PC-3 (cell line): ENCODE data around the gene ARPC5. TPM values are rescaled to one million over a fixed set of nuclear protein-coding genes. Genes with fewer than 3 reads are reported as not detected.

Experiments used
- ATAC-seq: fragments of 200-7000 bp; cut with Tn5 transposase; 2 replicates; pipeline ENCODE4 v1.9.1; 2020; ENCODE audit warnings: mild to moderate bottlenecking, moderate library complexity
- BruUV-seq: library from RNA; stranded (reverse); fragments of 400-500 nt; replicated peaks from 2 replicates; lab custom pipeline; 2021; lab: Mats Ljungman, UMichigan
- CTCF ChIA-PET: fragments of 300-600 bp; sonication (Branson Sonifier 250); formaldehyde crosslinking; loops from one replicate; lab custom pipeline; 2022; ENCODE audit warnings: antibody characterized with exemption; lab: Charles Lee
- POLR2A ChIA-PET: fragments of 300-600 bp; sonication (Branson Sonifier 250); formaldehyde crosslinking; loops from one replicate; lab custom pipeline; 2022; ENCODE audit warnings: antibody characterized with exemption; ENCODE audit not compliant: unreplicated experiment; lab: Charles Lee
- DNase-seq: peaks from one replicate; pipeline ENCODE4 v3.0.0-alpha.2; 2015
- H2AFZ ChIP-seq: fragments of 300-600 bp; sonication (generic); 2 replicates; pipeline ENCODE4 v1.6.0; 2016; ENCODE audit warnings: antibody characterized with exemption, low read length
- H3F3A ChIP-seq: fragments of 300-600 bp; sonication (generic); one replicate; pipeline ENCODE4 v1.6.0; 2017; ENCODE audit warnings: antibody characterized with exemption, low read length, control low read depth, mild to moderate bottlenecking; ENCODE audit not compliant: unreplicated experiment
- H3K27ac ChIP-seq: fragments of 300-600 bp; sonication (generic); 2 replicates; pipeline ENCODE4 v1.5.1; 2016; ENCODE audit warnings: mild to moderate bottlenecking, low read length
- H3K27me3 ChIP-seq: fragments of 300-600 bp; sonication (generic); 2 replicates; pipeline ENCODE4 v1.6.1; 2016; ENCODE audit warnings: low read length, mixed read lengths
- H3K36me3 ChIP-seq: fragments of 300-600 bp; sonication (generic); 2 replicates; pipeline ENCODE4 v1.6.1; 2016; ENCODE audit warnings: low read depth, mixed run types, low read length, mixed read lengths
- H3K4me1 ChIP-seq: fragments of 300-600 bp; sonication (generic); 2 replicates; pipeline ENCODE4 v1.5.1; 2016; ENCODE audit warnings: low read length; ENCODE audit not compliant: insufficient read depth
- H3K4me2 ChIP-seq: fragments of 300-600 bp; sonication (generic); 2 replicates; pipeline ENCODE4 v1.6.0; 2016; ENCODE audit warnings: low read length
- H3K4me3 ChIP-seq: fragments of 300-600 bp; sonication (generic); 2 replicates; pipeline ENCODE4 v1.5.1; 2016; ENCODE audit warnings: mild to moderate bottlenecking, low read length, mixed read lengths
- H3K79me2 ChIP-seq: fragments of 300-600 bp; sonication (generic); 2 replicates; pipeline ENCODE4 v1.6.1; 2017; ENCODE audit warnings: low read length, mixed read lengths
- H3K9ac ChIP-seq: fragments of 300-600 bp; sonication (generic); 2 replicates; pipeline ENCODE4 v1.6.0; 2016; ENCODE audit warnings: mild to moderate bottlenecking, low read length
- H3K9me2 ChIP-seq: fragments of 300-600 bp; sonication (generic); replicated peaks from 2 replicates; pipeline ENCODE4 v1.6.1; 2016; ENCODE audit warnings: mixed run types, low read length, mixed read lengths
- H3K9me3 ChIP-seq: fragments of 300-600 bp; sonication (generic); 2 replicates; pipeline ENCODE4 v1.6.1; 2016; ENCODE audit warnings: low read length, mixed read lengths
- H4K20me1 ChIP-seq: fragments of 300-600 bp; sonication (generic); 2 replicates; pipeline ENCODE4 v1.6.1; 2016; ENCODE audit warnings: low read length, mixed read lengths
- CTCF ChIP-seq: fragments of 300-600 bp; sonication (generic); conservative IDR thresholded peaks from 2 replicates; pipeline ENCODE4 v1.5.1; 2017; ENCODE audit warnings: antibody characterized with exemption, low read depth, mild to moderate bottlenecking, low read length
- EZH2 ChIP-seq: fragments of 300-600 bp; sonication (generic); IDR thresholded peaks from one replicate; pipeline ENCODE4 v1.6.1; 2017; ENCODE audit warnings: antibody characterized with exemption, mild to moderate bottlenecking, low read length; ENCODE audit not compliant: unreplicated experiment
- EZH2phosphoT487 ChIP-seq: fragments of 300-600 bp; sonication (generic); IDR thresholded peaks from 2 replicates; pipeline ENCODE4 v1.6.1; 2018; ENCODE audit warnings: mild to moderate bottlenecking, antibody characterized with exemption, low read length, borderline replicate concordance
- intact Hi-C: fragments of 100-400 bp; cut with micrococcal nuclease; formaldehyde crosslinking; loops from 2 replicates; pipeline ENCODE4 v1.9.0; 2023
- total RNA-seq: library from RNA; depleted of rRNA; stranded (reverse); fragments of >200 nt; gene quantifications from 2 replicates; pipeline ENCODE4 v1.2.3, GENCODE V29; 2014

The ARPC5 gene
- total RNA-seq, 1 experiment from 2014 or later, result 76.1 TPM

- ChIA-PET CTCF (interaction anchor here (0.5 to 0.8 kb wide), 3 partner anchors 14 to 62 kb away, joined by 4 to 5 read pairs (median 4); no protein-coding TSS in a partner anchor), POLR2A (interaction anchor here (0.6 to 0.7 kb wide), 2 partner anchors 14 to 65 kb away, joined by 3 to 4 read pairs; no protein-coding TSS in a partner anchor)
- Histone ChIP-seq H4K20me1 (no peaks in the 10 kb centered on the region), H3K27ac (peak overlapping the region; percentile 63), H3K9me2 (no peaks in the 10 kb centered on the region), H3F3A (peaks cover 4% of the 10 kb centered on the region), H3K4me2 (peak overlapping the region; percentile 52), H2AFZ (0 out of 2 replicates have a peak overlapping the region, but pooled peaks have one; percentile 33), H3K27me3 (no peaks in the 10 kb centered on the region), H3K9me3 (no peaks in the 10 kb centered on the region), H3K4me3 (no peak overlapping the region), H3K4me1 (peaks cover 32% of the 10 kb centered on the region), H3K9ac (no peak overlapping the region), H3K79me2 (peaks cover 22% of the 10 kb centered on the region), H3K36me3 (peaks cover 19% of the 10 kb centered on the region; the same call in 1 of the 2 replicates)
- no TSS peak for BruUV-seq
- DNase-seq (peak; percentile 70), ATAC-seq (peak; percentile 78)
- TF ChIP-seq CTCF, result peak; percentile 87
- TF ChIP-seq EZH2phosphoT487, result no peak
- intact Hi-C loops, result loop anchor here (1.0 to 5.0 kb wide), 4 partner anchors 14 to 342 kb away; no protein-coding TSS in a partner anchor
Observed at GRCh38 chr1:183622884-183623785, 12.4 kb downstream of the ARPC5 start.

GRCh38 chr1:183622013-183622412, 13.6 kb downstream of the ARPC5 start:
- DNase-seq (no peak), ATAC-seq (no peak)
- intact Hi-C loops, result loop anchor here (2.0 to 5.0 kb wide), 3 partner anchors 13 to 151 kb away; no protein-coding TSS in a partner anchor
- no peaks in the 10 kb centered on the region for H3K27me3 ChIP-seq
- no peaks in the 10 kb centered on the region for H4K20me1 ChIP-seq
- ChIA-PET POLR2A (no interaction called here), CTCF (interaction anchor here (0.8 kb wide), 1 partner anchor 13 kb away, joined by 5 read pairs; no protein-coding TSS in a partner anchor)
- H3K4me3 ChIP-seq, result no peak overlapping the region
- H3K9ac ChIP-seq, result no peak overlapping the region
- no peak for TF ChIP-seq EZH2phosphoT487
- TF ChIP-seq EZH2, result no peak
- TF ChIP-seq CTCF, result no peak
- peaks cover 4% of the 10 kb centered on the region for H3F3A ChIP-seq
- BruUV-seq, result no TSS peak
- H3K4me1 ChIP-seq, result peaks cover 32% of the 10 kb centered on the region
- no peak overlapping the region for H3K27ac ChIP-seq
- H3K79me2 ChIP-seq, result peaks cover 19% of the 10 kb centered on the region
- H3K4me2 ChIP-seq, result peak overlapping the region; percentile 52; the same call in 1 of the 2 replicates
- H3K9me3 ChIP-seq, result no peaks in the 10 kb centered on the region
- H3K36me3 ChIP-seq, result peaks cover 15% of the 10 kb centered on the region; the same call in 1 of the 2 replicates
- no peak overlapping the region for H2AFZ ChIP-seq
- H3K9me2 ChIP-seq, result no peaks in the 10 kb centered on the region
